Measurements from ENCODE around the gene NOL7.

Gene NOL7

GRCh38 chr6:13615792-13616120 lies 621 bp downstream of the NOL7 start:
- no peak overlapping the region for H4K12ac ChIP-seq (ENCODE audit: low read depth, low read length)
- peak overlapping the region; percentile 93 for H3K4me2 ChIP-seq (ENCODE audit: low read length)
- no peak overlapping the region for H2BK12ac ChIP-seq (ENCODE audit: low read length)
- no CpG with 5 or more reads among the region's 14 CpGs for WGBS (ENCODE audit: extremely low coverage, insufficient coverage, insufficient read length)
- H4K91ac ChIP-seq (ENCODE audit: low read depth, low read length) = no peak overlapping the region
- H3K4me3 ChIP-seq (ENCODE audit: low read depth, low read length) = peak overlapping the region; percentile 91
- H3K9ac ChIP-seq (ENCODE audit: low read length) = peak overlapping the region; percentile 91
- no peaks in the 10 kb centered on the region for H3K9me3 ChIP-seq (ENCODE audit: insufficient read depth, low read depth, low read length)
- peaks cover 8 to 19% of the 10 kb centered on the region in 2 experiments for H3K36me3 ChIP-seq (ENCODE audit: control insufficient read depth in 1 of 2, insufficient read depth in 2 of 2, low read length in 2 of 2)
- no peak overlapping the region for H3K18ac ChIP-seq (ENCODE audit: low read length)
- no peak overlapping the region for H2BK120ac ChIP-seq (ENCODE audit: insufficient read depth, low read length, poor library complexity)
- H2AK5ac ChIP-seq (ENCODE audit: low read length) = no peak overlapping the region
- no peaks in the 10 kb centered on the region for H3K27me3 ChIP-seq (ENCODE audit: insufficient read depth, low read length)
- DNase-seq = peak; percentile 28 to 49
- peak overlapping the region; percentile 35 for H3K4ac ChIP-seq (ENCODE audit: low read depth, low read length)
- peak overlapping the region; percentile 77 for H3K27ac ChIP-seq (ENCODE audit: low read depth, low read length)
- peaks cover 9% of the 10 kb centered on the region for H3K79me1 ChIP-seq (ENCODE audit: low read length)
- H2AFZ ChIP-seq (ENCODE audit: insufficient read depth, low read length, poor library complexity) = no peak overlapping the region
- no peak overlapping the region for H3K23ac ChIP-seq (ENCODE audit: low read length)
- H3K4me1 ChIP-seq (ENCODE audit: control insufficient read depth in 1 of 2, insufficient read depth in 2 of 2, low read length in 2 of 2) = peaks cover 0 to 3% of the 10 kb centered on the region in 2 experiments
- H3K79me2 ChIP-seq (ENCODE audit: control insufficient read depth, insufficient read depth, low read length, poor library complexity) = peaks cover 13% of the 10 kb centered on the region
- H4K8ac ChIP-seq (ENCODE audit: low read depth, low read length) = no peak overlapping the region
- no peak overlapping the region for H3K14ac ChIP-seq (ENCODE audit: low read length)
- no peak overlapping the region for H2BK5ac ChIP-seq (ENCODE audit: low read depth, low read length, poor library complexity)

- Histone ChIP-seq H3K18ac (ENCODE audit: low read length) (no peak overlapping the region), H3K14ac (ENCODE audit: low read length) (no peak overlapping the region), H2BK12ac (ENCODE audit: low read length) (no peak overlapping the region), H4K91ac (ENCODE audit: low read depth, low read length) (no peak overlapping the region), H3K4ac (ENCODE audit: low read depth, low read length) (no peak overlapping the region), H4K12ac (ENCODE audit: low read depth, low read length) (no peak overlapping the region), H3K36me3 (ENCODE audit: control insufficient read depth in 1 of 2, insufficient read depth in 2 of 2, low read length in 2 of 2) (peaks cover 8 to 23% of the 10 kb centered on the region in 2 experiments), H4K8ac (ENCODE audit: low read depth, low read length) (no peak overlapping the region), H3K4me2 (ENCODE audit: low read length) (no peak overlapping the region), H3K4me3 (ENCODE audit: low read depth, low read length) (no peak overlapping the region), H2BK5ac (ENCODE audit: low read depth, low read length, poor library complexity) (no peak overlapping the region), H3K23ac (ENCODE audit: low read length) (no peak overlapping the region), H3K9me3 (ENCODE audit: insufficient read depth, low read depth, low read length) (no peaks in the 10 kb centered on the region), H3K27ac (ENCODE audit: low read depth, low read length) (no peak overlapping the region), H2AFZ (ENCODE audit: insufficient read depth, low read length, poor library complexity) (no peak overlapping the region), H2AK5ac (ENCODE audit: low read length) (no peak overlapping the region), H2BK120ac (ENCODE audit: insufficient read depth, low read length, poor library complexity) (no peak overlapping the region), H3K4me1 (ENCODE audit: control insufficient read depth in 1 of 2, insufficient read depth in 2 of 2, low read length in 2 of 2) (peaks cover 0 to 3% of the 10 kb centered on the region in 2 experiments), H3K79me1 (ENCODE audit: low read length) (peaks cover 9% of the 10 kb centered on the region), H3K9ac (ENCODE audit: low read length) (no peak overlapping the region), H3K79me2 (ENCODE audit: control insufficient read depth, insufficient read depth, low read length, poor library complexity) (peaks cover 13% of the 10 kb centered on the region), H3K27me3 (ENCODE audit: insufficient read depth, low read length) (no peaks in the 10 kb centered on the region)
- no peak for DNase-seq
- no CpG with 5 or more reads among the region's 2 CpGs for WGBS (ENCODE audit: extremely low coverage, insufficient coverage, insufficient read length)
These were observed 1.9 kb downstream of the NOL7 start for GRCh38 chr6:13617066-13617465.

GRCh38 chr6:13624871-13625288 lies 9.7 kb downstream of the NOL7 start:
- WGBS (ENCODE audit: extremely low coverage, insufficient coverage, insufficient read length) = no CpG with 5 or more reads among the region's 4 CpGs
- Histone ChIP-seq H3K27ac (ENCODE audit: low read depth, low read length) (no peak overlapping the region), H3K18ac (ENCODE audit: low read length) (no peak overlapping the region), H2AK5ac (ENCODE audit: low read length) (no peak overlapping the region), H3K79me2 (ENCODE audit: control insufficient read depth, insufficient read depth, low read length, poor library complexity) (no peaks in the 10 kb centered on the region), H2BK120ac (ENCODE audit: insufficient read depth, low read length, poor library complexity) (no peak overlapping the region), H2AFZ (ENCODE audit: insufficient read depth, low read length, poor library complexity) (no peak overlapping the region), H3K9me3 (ENCODE audit: insufficient read depth, low read depth, low read length) (no peaks in the 10 kb centered on the region), H3K36me3 (ENCODE audit: control insufficient read depth in 1 of 2, insufficient read depth in 2 of 2, low read length in 2 of 2) (peaks cover 7 to 19% of the 10 kb centered on the region in 2 experiments), H3K9ac (ENCODE audit: low read length) (no peak overlapping the region), H3K4ac (ENCODE audit: low read depth, low read length) (no peak overlapping the region), H4K12ac (ENCODE audit: low read depth, low read length) (no peak overlapping the region), H2BK12ac (ENCODE audit: low read length) (no peak overlapping the region), H3K27me3 (ENCODE audit: insufficient read depth, low read length) (no peaks in the 10 kb centered on the region), H3K4me3 (ENCODE audit: low read depth, low read length) (no peak overlapping the region), H3K23ac (ENCODE audit: low read length) (no peak overlapping the region), H3K79me1 (ENCODE audit: low read length) (no peaks in the 10 kb centered on the region), H4K91ac (ENCODE audit: low read depth, low read length) (no peak overlapping the region), H3K4me2 (ENCODE audit: low read length) (no peak overlapping the region), H3K14ac (ENCODE audit: low read length) (no peak overlapping the region), H3K4me1 (ENCODE audit: control insufficient read depth in 1 of 2, insufficient read depth in 2 of 2, low read length in 2 of 2) (no peaks in the 10 kb centered on the region), H2BK5ac (ENCODE audit: low read depth, low read length, poor library complexity) (no peak overlapping the region), H4K8ac (ENCODE audit: low read depth, low read length) (no peak overlapping the region)
- peak in 1 of 2 donors; percentile 62 for DNase-seq

- H3K4ac ChIP-seq (ENCODE audit: low read depth, low read length) = no peak overlapping the region
- no peak overlapping the region for H2AK5ac ChIP-seq (ENCODE audit: low read length)
These were observed 14.5 kb downstream of the NOL7 start for GRCh38 chr6:13629459-13630116.

More at GRCh38 chr6:13629459-13630116, 14.5 kb downstream of the NOL7 start:
- no CpG with 5 or more reads among the region's 4 CpGs for WGBS (ENCODE audit: extremely low coverage, insufficient coverage, insufficient read length)
- no peak overlapping the region for H3K4me2 ChIP-seq (ENCODE audit: low read length)
- H4K8ac ChIP-seq (ENCODE audit: low read depth, low read length) = no peak overlapping the region
- no peak overlapping the region for H2AFZ ChIP-seq (ENCODE audit: insufficient read depth, low read length, poor library complexity)
- H2BK12ac ChIP-seq (ENCODE audit: low read length) = no peak overlapping the region
- no peaks in the 10 kb centered on the region for H3K79me1 ChIP-seq (ENCODE audit: low read length)
- no peak overlapping the region for H3K18ac ChIP-seq (ENCODE audit: low read length)
- H3K14ac ChIP-seq (ENCODE audit: low read length) = no peak overlapping the region
- H3K9ac ChIP-seq (ENCODE audit: low read length) = no peak overlapping the region
- H3K36me3 ChIP-seq (ENCODE audit: control insufficient read depth in 1 of 2, insufficient read depth in 2 of 2, low read length in 2 of 2) = peaks cover 8 to 11% of the 10 kb centered on the region in 2 experiments
- no peak overlapping the region for H2BK120ac ChIP-seq (ENCODE audit: insufficient read depth, low read length, poor library complexity)
- H3K23ac ChIP-seq (ENCODE audit: low read length) = no peak overlapping the region
- no peak overlapping the region for H4K91ac ChIP-seq (ENCODE audit: low read depth, low read length)
- no peaks in the 10 kb centered on the region for H3K27me3 ChIP-seq (ENCODE audit: insufficient read depth, low read length)
- no peaks in the 10 kb centered on the region for H3K4me1 ChIP-seq (ENCODE audit: control insufficient read depth in 1 of 2, insufficient read depth in 2 of 2, low read length in 2 of 2)
- no peak overlapping the region for H3K27ac ChIP-seq (ENCODE audit: low read depth, low read length)
- H3K79me2 ChIP-seq (ENCODE audit: control insufficient read depth, insufficient read depth, low read length, poor library complexity) = no peaks in the 10 kb centered on the region
- DNase-seq = no peak
- no peaks in the 10 kb centered on the region for H3K9me3 ChIP-seq (ENCODE audit: insufficient read depth, low read depth, low read length)
- no peak overlapping the region for H3K4me3 ChIP-seq (ENCODE audit: low read depth, low read length)
- no peak overlapping the region for H4K12ac ChIP-seq (ENCODE audit: low read depth, low read length)
- no peak overlapping the region for H2BK5ac ChIP-seq (ENCODE audit: low read depth, low read length, poor library complexity)

Data from trophoblast cell (in vitro differentiated cells and primary cell).